ENCODE data around the gene ACSL3. TPM values are rescaled to one million over a fixed set of nuclear protein-coding genes. Genes with fewer than 3 reads are reported as not detected.

ACSL3 gene
- total RNA-seq, 1 experiment from 2014 or later = 100 TPM

GRCh38 chr2:222813177-222813843 is 47.5 kb upstream of the ACSL3 start (continued):
- TF ChIP-seq MLX (CRISPR knock-in tag; IDR thresholded peaks at IDR 0.05) (no peak), FOXP4 (CRISPR knock-in tag; IDR thresholded peaks at IDR 0.05) (no peak), TEAD1 (CRISPR knock-in tag; IDR thresholded peaks at IDR 0.05) (no peak), NR1H2 (CRISPR knock-in tag; IDR thresholded peaks at IDR 0.05) (no peak), ZNF121 (CRISPR knock-in tag; IDR thresholded peaks at IDR 0.05) (no peak)

- TF ChIP-seq ESRRA (CRISPR knock-in tag; IDR thresholded peaks at IDR 0.05; ENCODE audit: borderline replicate concordance) = no peak
- CTCF ChIA-PET = interaction anchor here (1.4 kb wide), 1 partner anchor 23 kb away, joined by 7 read pairs; no protein-coding TSS in a partner anchor
- Mint-ChIP-seq H3K36me3 (peaks cover 9% of the 10 kb centered on the region), H3K27ac (no peak overlapping the region), H3K9me3 (peaks cover 7% of the 10 kb centered on the region), H3K4me1 (no peaks in the 10 kb centered on the region), H3K4me3 (no peak overlapping the region), H3K27me3 (ENCODE audit: low read depth) (no peaks in the 10 kb centered on the region)
- no peak for DNase-seq (ENCODE audit: low spot score)
- POLR2A ChIA-PET = no interaction called here
- ATAC-seq = no peak
Measured at GRCh38 chr2:222819722-222820333, 41.0 kb upstream of the ACSL3 start.

- Mint-ChIP-seq H3K36me3 (no peaks in the 10 kb centered on the region), H3K27ac (no peak overlapping the region), H3K9me3 (no peaks in the 10 kb centered on the region), H3K4me3 (no peak overlapping the region), H3K27me3 (ENCODE audit: low read depth) (no peaks in the 10 kb centered on the region), H3K4me1 (no peaks in the 10 kb centered on the region)
- ChIA-PET CTCF (no interaction called here), POLR2A (no interaction called here)
- ATAC-seq = no peak
- no peak for DNase-seq (ENCODE audit: low spot score)
- TF ChIP-seq CREB1 (CRISPR knock-in tag; IDR thresholded peaks at IDR 0.05) (no peak), TCF7 (CRISPR knock-in tag; IDR thresholded peaks at IDR 0.05; ENCODE audit: low read depth) (no peak), OVOL2 (CRISPR knock-in tag; IDR thresholded peaks at IDR 0.05; ENCODE audit: borderline replicate concordance) (no peak), NFE2L1 (CRISPR knock-in tag; IDR thresholded peaks at IDR 0.05) (no peak), GABPB1 (CRISPR knock-in tag; IDR thresholded peaks at IDR 0.05) (no peak), MLX (CRISPR knock-in tag; IDR thresholded peaks at IDR 0.05) (no peak), ZNF121 (CRISPR knock-in tag; IDR thresholded peaks at IDR 0.05) (no peak), ZSCAN18 (CRISPR knock-in tag; IDR thresholded peaks at IDR 0.05) (no peak), FOXP4 (CRISPR knock-in tag; IDR thresholded peaks at IDR 0.05) (no peak), ARID4B (CRISPR knock-in tag; IDR thresholded peaks at IDR 0.05; ENCODE audit: borderline replicate concordance) (no peak), PREB (CRISPR knock-in tag; IDR thresholded peaks at IDR 0.05; ENCODE audit: borderline replicate concordance) (no peak), E2F1 (CRISPR knock-in tag; IDR thresholded peaks at IDR 0.05) (no peak)
Measured at GRCh38 chr2:222823183-222823930, 37.5 kb upstream of the ACSL3 start.

All from WTC11 (cell line).